Endothelial cell of umbilical vein (primary cell): ENCODE measurements around the gene FOXN1. TPM values are rescaled to one million over a fixed set of nuclear protein-coding genes. Genes with fewer than 3 reads are reported as not detected.

Source experiments
- BruUV-seq: library from RNA; stranded (reverse); fragments of 400-500 nt; replicated peaks from 2 replicates; lab custom pipeline; 2021; lab: Mats Ljungman, UMichigan
- CTCF ChIA-PET: fragments of 300-600, 350-600 bp; sonication (Branson Sonifier 250); formaldehyde crosslinking; loops from one replicate; lab custom pipeline; 2021; ENCODE audit warnings: antibody characterized with exemption, inconsistent platforms; lab: Charles Lee
- POLR2A ChIA-PET: fragments of 300-600, 350-600 bp; sonication (Branson Sonifier 250); formaldehyde crosslinking; loops from one replicate; lab custom pipeline; 2021; ENCODE audit warnings: antibody characterized with exemption, inconsistent platforms; lab: Charles Lee
- DNase-seq: peaks from one replicate; pipeline ENCODE4 v3.0.0-alpha.2; 2011; ENCODE audit warnings: low read depth, low spot score
- FAIRE-seq: peaks from 2 replicates; lab custom pipeline; 2011; peaks lifted over from hg19 to GRCh38; lab: Jason Lieb, UNC
- H2AFZ ChIP-seq: 2 replicates; pipeline ENCODE4 v1.6.0; 2012; ENCODE audit warnings: low read depth, low read length, control low read depth, inconsistent platforms
- H3K27ac ChIP-seq: 2 replicates; pipeline ENCODE4 v1.5.1; 2011; ENCODE audit warnings: low read depth, mild to moderate bottlenecking, control low read depth, low read length, moderate library complexity; ENCODE audit not compliant: insufficient read depth
- H3K27me3 ChIP-seq, 2 experiments: 2 replicates each; pipeline versions ENCODE4 v1.6.0 to v1.6.1; 2011; ENCODE audit warnings: low read length in 2 of 2, mixed read lengths in 1 of 2; ENCODE audit not compliant: control insufficient read depth in 2 of 2, insufficient read depth in 2 of 2
- H3K36me3 ChIP-seq, 2 experiments: 2 replicates in 1 of 2; 3 replicates in 1 of 2; pipeline ENCODE4 v1.5.1; 2011; ENCODE audit warnings: low read length in 2 of 2, mild to moderate bottlenecking in 1 of 2, moderate library complexity in 1 of 2; ENCODE audit not compliant: control insufficient read depth in 2 of 2, insufficient read depth in 2 of 2; ENCODE audit errors: extremely low read depth in 1 of 2
- H3K4me1 ChIP-seq: 3 replicates; pipeline ENCODE4 v1.5.1; 2011; ENCODE audit warnings: mild to moderate bottlenecking, low read length; ENCODE audit not compliant: control insufficient read depth, insufficient read depth; ENCODE audit errors: extremely low read depth
- H3K4me2 ChIP-seq: 2 replicates; pipeline ENCODE4 v1.6.1; 2011; ENCODE audit warnings: low read length, control low read depth, mixed read lengths; ENCODE audit not compliant: insufficient read depth
- H3K4me3 ChIP-seq, 3 experiments: fragments of 200-600 bp in 1 of 3; sonication (generic), shearing (Covaris generic) in 1 of 3; replicated peaks in 1 of 3; 2 replicates each; pipeline ENCODE4 v1.5.1; 2011 to 2016; ENCODE audit warnings: control low read depth in 3 of 3, low read length in 3 of 3, mild to moderate bottlenecking in 2 of 3, inconsistent platforms in 1 of 3, low read depth in 1 of 3, moderate library complexity in 1 of 3; ENCODE audit not compliant: insufficient read depth in 1 of 3
- H3K79me2 ChIP-seq: 2 replicates; pipeline ENCODE4 v1.6.0; 2012; ENCODE audit warnings: low read length, inconsistent platforms; ENCODE audit not compliant: control insufficient read depth, insufficient read depth
- H3K9ac ChIP-seq: replicated peaks from 2 replicates; pipeline ENCODE3; 2011; ENCODE audit warnings: low read length, control low read depth; ENCODE audit not compliant: insufficient read depth; ENCODE audit errors: extremely low read depth
- H3K9me1 ChIP-seq: replicated peaks from 3 replicates; pipeline ENCODE4 v1.6.0; 2011; ENCODE audit warnings: mild to moderate bottlenecking, low read length; ENCODE audit not compliant: control insufficient read depth, insufficient read depth; ENCODE audit errors: extremely low read depth
- H3K9me3 ChIP-seq: replicated peaks from 2 replicates; pipeline ENCODE4 v1.5.1; 2012; ENCODE audit warnings: low read length, inconsistent platforms; ENCODE audit not compliant: control insufficient read depth, insufficient read depth
- H4K20me1 ChIP-seq: replicated peaks from 2 replicates; pipeline ENCODE3; 2011; ENCODE audit warnings: mild to moderate bottlenecking, low read length; ENCODE audit not compliant: control insufficient read depth, insufficient read depth; ENCODE audit errors: extremely low read depth
- CTCF ChIP-seq, 2 donors: IDR thresholded peaks; 1 replicate in 1 of 2; 2 replicates in 1 of 2; pipeline ENCODE4 v1.5.1; 2011; ENCODE audit warnings: low read length in 2 of 2, mild to moderate bottlenecking in 2 of 2, moderate library complexity in 2 of 2, control low read depth in 1 of 2, inconsistent platforms in 1 of 2, low read depth in 1 of 2; ENCODE audit not compliant: insufficient read depth in 1 of 2; ENCODE audit errors: extremely low read depth in 1 of 2
- FOS ChIP-seq: IDR thresholded peaks from 2 replicates; pipeline ENCODE4 v1.6.1; 2011; ENCODE audit warnings: mild to moderate bottlenecking, low read length, moderate library complexity, borderline replicate concordance; ENCODE audit not compliant: insufficient read depth
- GATA2 ChIP-seq: IDR thresholded peaks from 2 replicates; pipeline ENCODE4 v1.7.0; 2011; ENCODE audit warnings: low read depth, mild to moderate bottlenecking, moderate library complexity, mixed read lengths, low read length; ENCODE audit not compliant: insufficient read length, insufficient read depth
- JUN ChIP-seq: IDR thresholded peaks from 2 replicates; pipeline ENCODE4 v1.6.1; 2011; ENCODE audit warnings: borderline replicate concordance, low read depth; ENCODE audit not compliant: insufficient read length, insufficient read depth
- MYC ChIP-seq: IDR thresholded peaks from one replicate; pipeline ENCODE4 v1.6.1; 2011; ENCODE audit warnings: mild to moderate bottlenecking, low read depth, low read length
- dilution Hi-C: fragments of 300-500 bp; cut with MboI; formaldehyde crosslinking; loops from one replicate; pipeline ENCODE4 v1.15.0; 2019; ENCODE audit warnings: low sequenced_read_pairs; ENCODE audit not compliant: extremely low pct_ligation_motif_present
- intact Hi-C: fragments of 100-400 bp; cut with micrococcal nuclease; formaldehyde crosslinking; loops from one replicate; pipeline ENCODE4 v1.10.0; 2022
- polyA plus RNA-seq, 4 experiments: library from polyadenylated mRNA; depleted of rRNA in 3 of 4; stranded (reverse) in 3 of 4; unstranded in 1 of 4; fragments of >200 nt; gene quantifications; 2 replicates each; pipeline versions ENCODE4 v1.2.1 to v1.2.3, GENCODE V29; 2011 to 2012; ENCODE audit warnings: missing spikeins in 1 of 4
- total RNA-seq: library from RNA; stranded (reverse); gene quantifications from 2 replicates; pipeline ENCODE4 v1.2.3, GENCODE V29; 2021

The FOXN1 gene
- total and polyA plus RNA-seq, 2 donors (not counting 3 experiments of a cell fraction or from before 2014, with no cell fraction given), result not detected

GRCh38 chr17:28495635-28496034 lies 10.5 kb upstream of the FOXN1 start:
- BruUV-seq, result no TSS peak
- no peaks in the 10 kb centered on the region for H3K79me2 ChIP-seq
- no peak overlapping the region for H3K27ac ChIP-seq
- no peaks in the 10 kb centered on the region for H3K9me1 ChIP-seq
- intact Hi-C loops (no loop called here), dilution Hi-C loops (no loop called here)
- ChIA-PET CTCF (interaction anchor here (0.6 to 4.2 kb wide), 12 partner anchors 9 to 116 kb away, joined by 3 to 64 read pairs (median 4); partner anchors contain the start of genes FOXN1 and RSKR), POLR2A (no interaction called here)
- no peaks in the 10 kb centered on the region for H3K4me1 ChIP-seq
- DNase-seq, result no peak
- FAIRE-seq, result no peak
- H3K36me3 ChIP-seq, result no peaks in the 10 kb centered on the region
- no peak overlapping the region for H3K4me2 ChIP-seq
- no peak overlapping the region for H3K4me3 ChIP-seq
- H4K20me1 ChIP-seq, result no peaks in the 10 kb centered on the region
- TF ChIP-seq CTCF (IDR thresholded peaks at IDR 0.05; ENCODE audit: extremely low read depth in 1 of 2, insufficient read depth in 1 of 2, low read depth in 1 of 2, low read length in 2 of 2) (no peak), JUN (no peak), FOS (no peak)
- H2AFZ ChIP-seq, result no peak overlapping the region
- H3K27me3 ChIP-seq, result no peaks in the 10 kb centered on the region
- no peak overlapping the region for H3K9ac ChIP-seq
- H3K9me3 ChIP-seq, result no peaks in the 10 kb centered on the region

- Histone ChIP-seq H3K4me3 (no peak overlapping the region), H3K9me1 (no peaks in the 10 kb centered on the region), H3K4me1 (no peaks in the 10 kb centered on the region), H3K27ac (no peak overlapping the region), H3K27me3 (peaks cover 0 to 7% of the 10 kb centered on the region in 2 experiments), H3K79me2 (no peaks in the 10 kb centered on the region), H3K9ac (no peak overlapping the region), H3K36me3 (no peaks in the 10 kb centered on the region), H2AFZ (no peak overlapping the region), H4K20me1 (no peaks in the 10 kb centered on the region), H3K9me3 (no peaks in the 10 kb centered on the region), H3K4me2 (no peak overlapping the region)
- POLR2A ChIA-PET, result no interaction called here
- intact Hi-C loops, result no loop called here
- CTCF ChIA-PET, result no interaction called here
- TF ChIP-seq MYC (no peak), GATA2 (no peak)
- BruUV-seq, result no TSS peak
- FAIRE-seq (no peak), DNase-seq (no peak)
- dilution Hi-C loops, result no loop called here
Observed at GRCh38 chr17:28497931-28498330, 8.2 kb upstream of the FOXN1 start.
